Muscle layer of duodenum (tissue), 2 donors: ENCODE data around the gene NAALADL2.

Experiments used
- H3K27ac ChIP-seq: one replicate; pipeline ENCODE4 v1.7.0; 2013; ENCODE audit warnings: mild to moderate bottlenecking, low read length
- H3K27me3 ChIP-seq: one replicate; pipeline ENCODE4 v1.7.0; 2013; ENCODE audit warnings: low read depth, mild to moderate bottlenecking, control low read depth, low read length
- H3K36me3 ChIP-seq, 2 donors: one replicate each; pipeline ENCODE4 v1.7.0; 2013; ENCODE audit warnings: low read length in 2 of 2, control low read depth in 1 of 2, mild to moderate bottlenecking in 1 of 2; ENCODE audit not compliant: insufficient read depth in 2 of 2, control insufficient read depth in 1 of 2
- H3K4me1 ChIP-seq, 2 donors: one replicate each; pipeline ENCODE4 v1.7.0; 2013; ENCODE audit warnings: low read length in 2 of 2, mild to moderate bottlenecking in 2 of 2, control low read depth in 1 of 2, moderate library complexity in 1 of 2; ENCODE audit not compliant: insufficient read depth in 2 of 2, control insufficient read depth in 1 of 2
- H3K4me3 ChIP-seq, 2 donors: one replicate each; pipeline ENCODE4 v1.7.0; 2013; ENCODE audit warnings: low read length in 2 of 2, low read depth in 1 of 2, mild to moderate bottlenecking in 1 of 2
- H3K9me3 ChIP-seq, 2 donors: one replicate each; pipeline ENCODE4 v1.7.0; 2013; ENCODE audit warnings: low read length in 2 of 2, control low read depth in 1 of 2, mild to moderate bottlenecking in 1 of 2; ENCODE audit not compliant: control insufficient read depth in 1 of 2
- donor health status: healthy.

NAALADL2 gene

DNA sequence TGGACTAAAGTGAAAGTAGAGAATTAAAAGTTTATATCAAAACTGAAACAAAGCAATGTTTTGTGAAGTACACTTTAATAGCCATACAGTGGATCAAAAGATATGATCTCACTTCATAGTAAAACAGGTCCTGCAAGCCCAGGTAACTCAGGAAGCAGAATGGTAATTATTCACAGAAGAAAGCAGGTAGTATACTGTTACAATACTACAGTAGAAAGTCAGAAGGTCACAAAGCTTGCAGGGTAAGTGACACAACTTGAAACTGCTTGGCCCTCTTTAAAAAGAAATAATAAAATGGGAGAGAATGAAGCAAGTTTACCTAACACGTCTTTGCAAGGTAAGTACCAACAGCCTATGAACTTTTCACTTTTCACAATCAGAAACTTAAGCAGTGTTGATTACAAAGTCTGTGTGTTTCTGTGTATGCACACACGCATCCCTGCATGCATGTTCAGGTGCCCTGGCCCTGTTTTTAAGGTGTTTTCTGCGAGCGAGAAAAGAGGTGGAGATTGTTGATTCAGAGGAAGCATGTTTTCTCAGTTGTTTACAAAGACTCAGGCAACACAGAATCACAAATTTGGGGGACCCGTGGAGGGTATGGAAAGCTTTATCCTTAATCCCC is at the start of gene NAALADL2:
TSS of gene NAALADL2 (plus strand) at position 221 of the 622 bp plus-strand sequence.
- Histone ChIP-seq H3K27ac (peak within 1 kb of the TSS; percentile 45), H3K36me3 (no peaks in the 10 kb centered on the region), H3K27me3 (no peaks in the 10 kb centered on the region), H3K4me3 (peak within 1 kb of the TSS in 1 of 2 donors; percentile 47), H3K9me3 (no peaks in the 10 kb centered on the region), H3K4me1 (no peaks in the 10 kb centered on the region)

GRCh38 chr3:174810254-174810653 is 48.9 kb upstream of the NAALADL2 start:
- Histone ChIP-seq H3K36me3 (no peaks in the 10 kb centered on the region), H3K9me3 (no peaks in the 10 kb centered on the region), H3K4me3 (no peak overlapping the region), H3K27me3 (no peaks in the 10 kb centered on the region), H3K27ac (no peak overlapping the region), H3K4me1 (no peaks in the 10 kb centered on the region)

- Histone ChIP-seq H3K27me3 (no peaks in the 10 kb centered on the region), H3K9me3 (no peaks in the 10 kb centered on the region), H3K4me1 (no peaks in the 10 kb centered on the region), H3K36me3 (no peaks in the 10 kb centered on the region), H3K4me3 (no peak overlapping the region), H3K27ac (no peak overlapping the region)
Observed at GRCh38 chr3:174812172-174812862, 46.8 kb upstream of the NAALADL2 start.

DNA sequence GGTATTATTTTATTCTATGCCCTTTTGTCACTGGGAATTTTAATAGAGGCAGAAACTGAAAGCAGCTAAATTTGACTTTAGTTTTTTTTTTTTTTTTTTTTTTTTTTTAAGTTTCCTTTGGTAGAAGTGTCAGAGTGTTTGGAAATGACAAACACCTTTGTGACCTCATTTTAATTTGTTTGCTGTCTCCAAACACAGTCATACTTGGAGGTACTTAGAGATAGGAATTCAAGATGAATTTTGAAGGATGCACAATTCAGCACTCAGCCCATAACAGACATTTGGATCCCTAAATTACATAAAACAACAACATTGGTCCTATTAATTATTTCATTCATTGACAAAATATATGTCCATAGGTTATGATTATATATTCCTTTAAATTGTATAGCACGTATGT is 43.4 kb upstream of the NAALADL2 start:
- Histone ChIP-seq H3K27me3 (no peaks in the 10 kb centered on the region), H3K4me3 (no peak overlapping the region), H3K27ac (no peak overlapping the region), H3K9me3 (no peaks in the 10 kb centered on the region), H3K36me3 (no peaks in the 10 kb centered on the region), H3K4me1 (no peaks in the 10 kb centered on the region)

GRCh38 chr3:174820885-174821284 is 38.2 kb upstream of the NAALADL2 start:
- no peaks in the 10 kb centered on the region for H3K27me3 ChIP-seq
- H3K36me3 ChIP-seq: no peaks in the 10 kb centered on the region
- H3K4me3 ChIP-seq: no peak overlapping the region
- H3K4me1 ChIP-seq: no peaks in the 10 kb centered on the region
- H3K9me3 ChIP-seq: no peaks in the 10 kb centered on the region
- H3K27ac ChIP-seq: no peak overlapping the region

GRCh38 chr3:174821477-174821876 is 37.7 kb upstream of the NAALADL2 start:
- Histone ChIP-seq H3K4me1 (no peaks in the 10 kb centered on the region), H3K4me3 (no peak overlapping the region), H3K27me3 (no peaks in the 10 kb centered on the region), H3K27ac (no peak overlapping the region), H3K9me3 (no peaks in the 10 kb centered on the region), H3K36me3 (no peaks in the 10 kb centered on the region)

DNA sequence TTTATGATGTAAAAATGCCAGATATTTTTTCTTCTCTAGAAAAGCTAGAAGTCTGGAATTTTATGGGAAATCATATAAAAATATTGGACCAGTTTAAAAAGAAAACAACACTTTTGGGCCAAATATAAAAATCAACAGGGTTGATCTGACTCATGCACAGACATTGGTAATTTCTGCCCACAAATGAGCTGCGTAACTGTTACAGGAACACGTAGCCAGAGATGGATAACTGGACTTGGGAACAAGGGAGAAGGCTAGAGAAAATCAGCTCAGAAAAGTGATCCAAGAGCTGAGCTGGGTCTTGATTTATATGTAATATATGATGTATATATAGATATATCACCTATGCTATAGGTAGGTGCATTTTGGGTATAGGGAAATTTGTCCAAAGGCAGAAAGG is 36.8 kb upstream of the NAALADL2 start:
- Histone ChIP-seq H3K27ac (no peak overlapping the region), H3K36me3 (no peaks in the 10 kb centered on the region), H3K27me3 (no peaks in the 10 kb centered on the region), H3K4me1 (no peaks in the 10 kb centered on the region), H3K4me3 (no peak overlapping the region), H3K9me3 (no peaks in the 10 kb centered on the region)

DNA sequence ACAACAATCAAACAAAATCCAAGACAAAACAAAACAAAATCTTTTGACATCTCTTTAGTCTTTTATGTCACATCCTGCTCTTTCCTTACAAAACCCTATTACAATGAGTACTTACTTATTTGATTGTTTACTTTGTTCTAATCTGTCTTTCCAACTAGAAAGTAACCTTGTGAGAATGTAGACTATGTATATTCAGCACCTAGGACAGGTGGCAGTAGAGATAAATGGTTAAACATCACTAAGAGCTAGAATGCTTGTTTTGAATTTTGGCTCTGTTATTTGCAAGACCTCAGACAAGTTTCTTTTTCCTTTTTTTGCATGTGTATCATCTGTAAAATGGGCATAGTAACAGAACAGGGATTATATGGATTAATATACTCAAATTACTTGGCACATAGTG is 33.1 kb upstream of the NAALADL2 start:
- Histone ChIP-seq H3K4me1 (no peaks in the 10 kb centered on the region), H3K9me3 (no peaks in the 10 kb centered on the region), H3K27ac (no peak overlapping the region), H3K4me3 (no peak overlapping the region), H3K36me3 (no peaks in the 10 kb centered on the region), H3K27me3 (no peaks in the 10 kb centered on the region)

DNA sequence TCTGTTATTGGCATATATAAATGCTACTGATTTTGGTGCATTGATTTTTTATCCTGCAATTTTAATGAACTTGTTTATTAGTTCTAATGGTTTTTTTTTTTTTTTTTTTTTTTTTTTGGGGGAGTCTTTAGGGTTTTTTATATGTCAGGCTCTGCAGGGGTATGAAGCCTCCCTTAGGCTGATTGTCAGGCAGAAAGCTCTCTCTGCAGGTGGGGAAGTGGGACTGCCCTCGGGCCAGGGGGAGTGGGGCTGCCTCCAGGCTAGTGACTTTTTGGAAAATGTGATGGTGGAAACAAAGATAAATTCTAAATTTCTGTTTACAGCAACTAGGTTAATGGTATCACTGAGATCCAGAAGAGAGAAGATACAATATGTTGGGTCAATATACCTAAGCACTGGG is 14.4 kb upstream of the NAALADL2 start:
- H3K27ac ChIP-seq: no peak overlapping the region
- H3K27me3 ChIP-seq: no peaks in the 10 kb centered on the region
- H3K4me3 ChIP-seq: no peak overlapping the region
- H3K36me3 ChIP-seq: no peaks in the 10 kb centered on the region
- peaks cover 0 to 3% of the 10 kb centered on the region in 2 donors for H3K9me3 ChIP-seq
- no peaks in the 10 kb centered on the region for H3K4me1 ChIP-seq

GRCh38 chr3:174846055-174846454 is 13.1 kb upstream of the NAALADL2 start:
- no peak overlapping the region for H3K27ac ChIP-seq
- peaks cover 0 to 3% of the 10 kb centered on the region in 2 donors for H3K9me3 ChIP-seq
- no peaks in the 10 kb centered on the region for H3K36me3 ChIP-seq
- H3K4me3 ChIP-seq: no peak overlapping the region
- H3K4me1 ChIP-seq: no peaks in the 10 kb centered on the region
- H3K27me3 ChIP-seq: no peaks in the 10 kb centered on the region

GRCh38 chr3:174854987-174855386 is 4.1 kb upstream of the NAALADL2 start:
- Histone ChIP-seq H3K4me3 (no peak overlapping the region), H3K4me1 (no peaks in the 10 kb centered on the region), H3K9me3 (no peaks in the 10 kb centered on the region), H3K27ac (no peak overlapping the region), H3K36me3 (no peaks in the 10 kb centered on the region), H3K27me3 (no peaks in the 10 kb centered on the region)

DNA sequence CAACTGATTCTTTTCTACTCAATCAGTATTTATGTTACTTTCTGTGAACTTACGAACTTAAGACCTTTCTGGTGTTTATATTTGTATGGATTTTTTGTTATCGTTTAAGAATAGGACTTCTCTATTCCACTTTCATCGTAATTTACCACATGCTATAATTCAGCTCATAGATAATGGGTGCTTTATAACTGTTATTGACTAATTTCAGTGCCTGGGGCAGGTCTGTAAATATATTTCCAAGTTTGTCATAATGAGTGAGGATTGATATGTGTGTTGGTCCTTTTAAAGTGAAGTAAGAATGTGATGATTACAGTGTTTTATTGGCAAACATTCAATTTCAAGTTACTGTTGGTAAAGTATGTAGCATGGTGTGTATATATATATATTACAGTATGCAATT is 1.8 kb upstream of the NAALADL2 start:
- H3K4me3 ChIP-seq: no peak overlapping the region
- no peaks in the 10 kb centered on the region for H3K9me3 ChIP-seq
- H3K4me1 ChIP-seq: no peaks in the 10 kb centered on the region

More for the DNA sequence above, 1.8 kb upstream of the NAALADL2 start:
- Histone ChIP-seq H3K27ac (no peak overlapping the region), H3K27me3 (no peaks in the 10 kb centered on the region), H3K36me3 (no peaks in the 10 kb centered on the region)
